Astrocyte of the cerebellum (primary cell): Measurements from ENCODE around the gene CTNNA3.

Source experiments
- DNase-seq: peaks from one replicate; pipeline ENCODE4 v3.0.0-alpha.2; 2011; ENCODE audit warnings: low read depth
- H3K4me3 ChIP-seq: 2 replicates; pipeline ENCODE4 v1.5.1; 2011; ENCODE audit warnings: mild to moderate bottlenecking, low read depth, low read length, moderate library complexity
- CTCF ChIP-seq: IDR thresholded peaks from 2 replicates; pipeline ENCODE4 v1.5.1; 2012; ENCODE audit warnings: low read length, low read depth, moderate library complexity, mild to moderate bottlenecking; ENCODE audit errors: missing control alignments
- in situ Hi-C: cut with HindIII; loops from 2 replicates; pipeline ENCODE4 v1.10.0; 2017; ENCODE audit warnings: low sequenced_read_pairs

CTNNA3 gene

GRCh38 chr10:65891073-65891981 is 1804.7 kb downstream of the CTNNA3 start:
- in situ Hi-C loops, result no loop called here
- no peak for TF ChIP-seq CTCF
- no peak for DNase-seq
- H3K4me3 ChIP-seq, result no peak overlapping the region

- DNase-seq, result no peak
- in situ Hi-C loops, result no loop called here
- TF ChIP-seq CTCF, result no peak
- no peak overlapping the region for H3K4me3 ChIP-seq
These were observed 1831.5 kb downstream of the CTNNA3 start for GRCh38 chr10:65864529-65864928.

- in situ Hi-C loops, result no loop called here
- no peak for DNase-seq
- no peak overlapping the region for H3K4me3 ChIP-seq
- no peak for TF ChIP-seq CTCF
These were observed 1832.0 kb downstream of the CTNNA3 start for GRCh38 chr10:65864036-65864435.
